Activated CD4-positive, alpha-beta T cell treated with anti-CD3 and anti-CD28 coated beads, Interleukin-2, amount 10 ng/mL, durations not matched to agents 7 days and 5 days (primary cell): Measurements from ENCODE around the gene KIF22. TPM values are rescaled to one million over a fixed set of nuclear protein-coding genes. Genes with fewer than 3 reads are reported as not detected.
"Not testable (repeated sequence)": the region's sequence is repeated elsewhere in the genome, so short reads cannot be mapped to it uniquely, and the experiment has no call there.

Source experiments
- CTCF ChIA-PET: fragments of 350-600 bp; sonication (Branson Sonifier 250); formaldehyde crosslinking; loops from one replicate; lab custom pipeline; 2021; ENCODE audit warnings: antibody characterized with exemption; lab: Charles Lee
- POLR2A ChIA-PET: fragments of 350-600 bp; sonication (Branson Sonifier 250); formaldehyde crosslinking; loops from one replicate; lab custom pipeline; 2021; ENCODE audit warnings: antibody characterized with exemption; lab: Charles Lee
- DNase-seq: peaks from one replicate; pipeline ENCODE4 v3.0.0-alpha.2; 2020
- H3K27ac Mint-ChIP-seq: one replicate; pipeline ENCODE4 v1.8.0; 2021; ENCODE audit warnings: mild to moderate bottlenecking, moderate library complexity, mixed read lengths
- H3K27me3 Mint-ChIP-seq: one replicate; pipeline ENCODE4 v1.8.0; 2021; ENCODE audit warnings: mixed read lengths
- H3K36me3 Mint-ChIP-seq: one replicate; pipeline ENCODE4 v1.8.0; 2021; ENCODE audit warnings: low read depth, mixed read lengths
- H3K4me1 Mint-ChIP-seq: one replicate; pipeline ENCODE4 v1.8.0; 2021; ENCODE audit warnings: mixed read lengths
- H3K4me3 Mint-ChIP-seq: one replicate; pipeline ENCODE4 v1.8.0; 2021; ENCODE audit warnings: mild to moderate bottlenecking, moderate library complexity, mixed read lengths
- H3K9me3 Mint-ChIP-seq: one replicate; pipeline ENCODE4 v1.8.0; 2021; ENCODE audit warnings: mixed read lengths
- total RNA-seq, 2 experiments: library from RNA; stranded (reverse); gene quantifications; one replicate each; pipeline ENCODE4 v1.2.3, GENCODE V29; 2021

The KIF22 gene
- total RNA-seq: 100 to 1,000 TPM; 244 to 253 TPM

GRCh38 chr16:29790183-29790948, at the start of gene KIF22:
KIF22 (plus strand) TSS chr16:29790751; CDS start chr16:29790760, 9 bp downstream.
- H3K4me1 Mint-ChIP-seq: peaks cover 50% of the 10 kb centered on the region
- POLR2A ChIA-PET: interaction anchor here (0.6 to 2.1 kb wide), 4 partner anchors 14 to 28 kb away, joined by 3 to 9 read pairs (median 6); no protein-coding TSS in a partner anchor
- peak within 1 kb of the TSS; percentile 98 for H3K27ac Mint-ChIP-seq
- peak; percentile 100 for DNase-seq
- no peaks in the 10 kb centered on the region for H3K9me3 Mint-ChIP-seq
- H3K36me3 Mint-ChIP-seq: peaks cover 35% of the 10 kb centered on the region
- CTCF ChIA-PET: interaction anchor here (0.5 to 3.5 kb wide), 37 partner anchors 8 to 301 kb away, joined by 3 to 46 read pairs (median 4); partner anchors contain the start of genes MVP, PAGR1, TBX6 and TMEM219
- no peaks in the 10 kb centered on the region for H3K27me3 Mint-ChIP-seq
- peak within 1 kb of the TSS; percentile 99 for H3K4me3 Mint-ChIP-seq

GRCh38 chr16:29742683-29743275, 47.8 kb upstream of the KIF22 start:
- peaks cover 86% of the 10 kb centered on the region for H3K4me1 Mint-ChIP-seq
- H3K36me3 Mint-ChIP-seq: peaks cover 78% of the 10 kb centered on the region
- no peak overlapping the region for H3K27ac Mint-ChIP-seq
- no peak for DNase-seq
- no peaks in the 10 kb centered on the region for H3K9me3 Mint-ChIP-seq
- CTCF ChIA-PET: interaction anchor here (0.6 to 1.3 kb wide), 3 partner anchors 9 to 65 kb away, joined by 3 to 4 read pairs (median 3); no protein-coding TSS in a partner anchor
- no peaks in the 10 kb centered on the region for H3K27me3 Mint-ChIP-seq
- no peak overlapping the region for H3K4me3 Mint-ChIP-seq
- POLR2A ChIA-PET: no interaction called here

- H3K27me3 Mint-ChIP-seq: no peaks in the 10 kb centered on the region
- DNase-seq: no peak
- H3K9me3 Mint-ChIP-seq: no peaks in the 10 kb centered on the region
- peaks cover 74% of the 10 kb centered on the region for H3K36me3 Mint-ChIP-seq
- H3K27ac Mint-ChIP-seq: peak overlapping the region; percentile 66
- peaks cover 83% of the 10 kb centered on the region for H3K4me1 Mint-ChIP-seq
- H3K4me3 Mint-ChIP-seq: peak overlapping the region; percentile 99
- CTCF ChIA-PET: interaction anchor here (0.5 to 1.3 kb wide), 4 partner anchors 13 to 64 kb away, joined by 3 to 5 read pairs (median 4); no protein-coding TSS in a partner anchor
- POLR2A ChIA-PET: interaction anchor here (0.5 kb wide), 1 partner anchor 10 kb away, joined by 3 read pairs; no protein-coding TSS in a partner anchor
Measured at GRCh38 chr16:29743475-29743826, 47.1 kb upstream of the KIF22 start.

- peaks cover 83% of the 10 kb centered on the region for H3K4me1 Mint-ChIP-seq
Measured at GRCh38 chr16:29743827-29744531, 46.6 kb upstream of the KIF22 start.

GRCh38 chr16:29744541-29745101, 45.9 kb upstream of the KIF22 start:
- H3K36me3 Mint-ChIP-seq: peaks cover 72% of the 10 kb centered on the region
- H3K9me3 Mint-ChIP-seq: no peaks in the 10 kb centered on the region
- ChIA-PET POLR2A (no interaction called here), CTCF (interaction anchor here (1.0 to 1.6 kb wide), 3 partner anchors 14 to 45 kb away, joined by 3 to 6 read pairs (median 5); partner anchors contain the start of gene KIF22)
- H3K27me3 Mint-ChIP-seq: no peaks in the 10 kb centered on the region
- DNase-seq: no peak
- peaks cover 79% of the 10 kb centered on the region for H3K4me1 Mint-ChIP-seq
- H3K27ac Mint-ChIP-seq: peak overlapping the region; percentile 96
- H3K4me3 Mint-ChIP-seq: peak overlapping the region; percentile 99

More at GRCh38 chr16:29743827-29744531, 46.6 kb upstream of the KIF22 start:
- Mint-ChIP-seq H3K27me3 (no peaks in the 10 kb centered on the region), H3K27ac (peak overlapping the region; percentile 66), H3K4me3 (peak overlapping the region; percentile 99), H3K36me3 (peaks cover 74% of the 10 kb centered on the region), H3K9me3 (no peaks in the 10 kb centered on the region)
- ChIA-PET POLR2A (interaction anchor here (0.5 kb wide), 1 partner anchor 9 kb away, joined by 3 read pairs; no protein-coding TSS in a partner anchor), CTCF (interaction anchor here (0.5 to 1.6 kb wide), 5 partner anchors 14 to 46 kb away, joined by 3 to 6 read pairs (median 4); partner anchors contain the start of gene KIF22)
- DNase-seq: peak; percentile 49

GRCh38 chr16:29745121-29745852, 45.3 kb upstream of the KIF22 start:
- Mint-ChIP-seq H3K36me3 (peaks cover 65% of the 10 kb centered on the region), H3K4me1 (peaks cover 75% of the 10 kb centered on the region), H3K27me3 (no peaks in the 10 kb centered on the region), H3K27ac (peak overlapping the region; percentile 96), H3K4me3 (peak overlapping the region; percentile 99), H3K9me3 (no peaks in the 10 kb centered on the region)
- ChIA-PET CTCF (interaction anchor here (1.2 to 1.6 kb wide), 3 partner anchors 10 to 45 kb away, joined by 3 to 6 read pairs (median 4); partner anchors contain the start of gene KIF22), POLR2A (no interaction called here)
- peak; percentile 58 for DNase-seq

GRCh38 chr16:29745853-29746345, 44.7 kb upstream of the KIF22 start, which contains the start of gene C16orf54:
C16orf54 (minus strand) TSS chr16:29745990; CDS start chr16:29744951, 1,039 bp downstream.
- peaks cover 69% of the 10 kb centered on the region for H3K4me1 Mint-ChIP-seq
- H3K27ac Mint-ChIP-seq: peak within 1 kb of the TSS; percentile 96
- peak within 1 kb of the TSS; percentile 99 for H3K4me3 Mint-ChIP-seq
- CTCF ChIA-PET: interaction anchor here (1.1 to 1.2 kb wide), 2 partner anchors 9 to 39 kb away, joined by 4 to 5 read pairs; no protein-coding TSS in a partner anchor
- no peaks in the 10 kb centered on the region for H3K9me3 Mint-ChIP-seq
- DNase-seq: peak; percentile 99
- peaks cover 59% of the 10 kb centered on the region for H3K36me3 Mint-ChIP-seq
- H3K27me3 Mint-ChIP-seq: no peaks in the 10 kb centered on the region
- POLR2A ChIA-PET: no interaction called here

- H3K27me3 Mint-ChIP-seq, DNase-seq, POLR2A ChIA-PET, H3K9me3 Mint-ChIP-seq: not testable (repeated sequence)
- H3K27ac Mint-ChIP-seq: peak overlapping the region; percentile 96
- H3K36me3 Mint-ChIP-seq: peaks cover 53% of the 10 kb centered on the region
- H3K4me1 Mint-ChIP-seq: peaks cover 65% of the 10 kb centered on the region
- peak overlapping the region; percentile 99 for H3K4me3 Mint-ChIP-seq
- CTCF ChIA-PET: interaction anchor here (1.1 to 1.2 kb wide), 2 partner anchors 9 to 38 kb away, joined by 4 to 5 read pairs; no protein-coding TSS in a partner anchor
Measured at GRCh38 chr16:29746518-29746917, 44.0 kb upstream of the KIF22 start.

GRCh38 chr16:29747947-29748759, 42.4 kb upstream of the KIF22 start:
- Mint-ChIP-seq H3K4me1 (peaks cover 50% of the 10 kb centered on the region), H3K9me3 (no peaks in the 10 kb centered on the region), H3K36me3 (peaks cover 37% of the 10 kb centered on the region)

GRCh38 chr16:29748760-29749149, 41.8 kb upstream of the KIF22 start:
- H3K27me3 Mint-ChIP-seq, POLR2A ChIA-PET, H3K9me3 Mint-ChIP-seq, H3K27ac Mint-ChIP-seq, H3K4me3 Mint-ChIP-seq: not testable (repeated sequence)
- Mint-ChIP-seq H3K4me1 (peaks cover 47% of the 10 kb centered on the region), H3K36me3 (peaks cover 31% of the 10 kb centered on the region)
- peak; percentile 23 for DNase-seq
- CTCF ChIA-PET: interaction anchor here (0.5 to 1.8 kb wide), 3 partner anchors 28 to 42 kb away, joined by 3 to 5 read pairs (median 4); partner anchors contain the start of gene KIF22

More at GRCh38 chr16:29747947-29748759, 42.4 kb upstream of the KIF22 start:
- ChIA-PET CTCF (interaction anchor here (0.5 to 1.8 kb wide), 3 partner anchors 28 to 43 kb away, joined by 3 to 5 read pairs (median 4); partner anchors contain the start of gene KIF22), POLR2A (no interaction called here)
- Mint-ChIP-seq H3K4me3 (no peak overlapping the region), H3K27ac (peak overlapping the region; percentile 66), H3K27me3 (no peaks in the 10 kb centered on the region)
- no peak for DNase-seq
